Psoas muscle (tissue), 8 donors: Measurements from ENCODE around the gene STXBP5. TPM values are rescaled to one million over a fixed set of nuclear protein-coding genes. Genes with fewer than 3 reads are reported as not detected.

Experiments
- ATAC-seq, 4 donors: fragments of 200-7000 bp; cut with Tn5 transposase; one replicate each; pipeline ENCODE4 v1.9.1; 2020; ENCODE audit warnings: moderate library complexity in 3 of 4, mild to moderate bottlenecking in 2 of 4
- DNase-seq, 2 donors: peaks; one replicate each; pipeline ENCODE4 v3.0.0-alpha.2; 2020
- H3K27ac ChIP-seq: fragments of 200-600 bp; one replicate; pipeline ENCODE4 v1.8.0; 2022
- H3K27me3 ChIP-seq, 3 donors: fragments of 200-600 bp in 1 of 3; one replicate each; pipeline versions ENCODE4 v1.6.1 to v1.8.0; 2013 to 2022; ENCODE audit warnings: low read length in 2 of 3, mild to moderate bottlenecking in 2 of 3, moderate library complexity in 1 of 3; ENCODE audit not compliant: insufficient read depth in 3 of 3
- H3K36me3 ChIP-seq, 2 donors: fragments of 200-600 bp in 1 of 2; one replicate each; pipeline versions ENCODE4 v1.6.1 to v1.8.0; 2013 to 2022; ENCODE audit warnings: low read depth in 1 of 2, mild to moderate bottlenecking in 1 of 2, moderate library complexity in 1 of 2; ENCODE audit not compliant: insufficient read depth in 1 of 2
- H3K4me1 ChIP-seq: fragments of 200-600 bp; one replicate; pipeline ENCODE4 v1.8.0; 2022
- H3K4me3 ChIP-seq: fragments of 200-600 bp; one replicate; pipeline ENCODE4 v1.8.0; 2022; ENCODE audit warnings: mild to moderate bottlenecking
- H3K9me3 ChIP-seq: fragments of 200-600 bp; one replicate; pipeline ENCODE4 v1.8.0; 2022
- CTCF ChIP-seq: fragments of 200-600 bp; IDR thresholded peaks from one replicate; pipeline ENCODE4 v1.8.0; 2022; ENCODE audit warnings: antibody characterized with exemption
- WGBS, 3 donors: extraction: QIAGEN DNeasy Blood & Tissue Kit; methylation state at CpG; one replicate each; pipeline versions ENCODE4 v1.1.6 to v1.1.7; 2013; 5-methylcytosine and 5-hydroxymethylcytosine counted together
- intact Hi-C, 2 donors: fragments of 100-400 bp; cut with DNase I; formaldehyde crosslinking; loops; one replicate each; pipeline versions ENCODE4 v1.11.0 to v1.14.2; 2022
- polyA plus RNA-seq, 3 donors: library from polyadenylated mRNA; stranded (reverse); fragments of 200-250 nt; gene quantifications; one replicate each; pipeline ENCODE4 v1.2.3, GENCODE V29; 2013
- total RNA-seq, 4 donors: library from RNA; stranded (reverse); fragmentation: NEBNext Ultra II Directional in 2 of 4; extraction: Animal tissue kit (Norgen Biotek cat#: 25700) in 2 of 4; gene quantifications; one replicate each; pipeline versions ENCODE4 v1.2.1 to v1.2.4, GENCODE V29; 2021 to 2023
- donor health status: healthy with polysubstance abuse.
- donor health status: DM: no; HTN: no; CAD: no; lungs with moderate emphysema.
- donor health status: Bipolar disorder and iron deficiency.
- donor health status: healthy.
- donor health status: DM: yes; HTN: yes; CAD: no.
- donor health status: DM: no; HTN: no; CAD: no.
- donor health status: DM: no; HTN: no; CAD: no.
- donor health status: DM: yes; HTN: yes; CAD: no.

The STXBP5 gene
- total and polyA plus RNA-seq, 7 donors = 4.1 to 20.0 (median 18.7) TPM

DNA sequence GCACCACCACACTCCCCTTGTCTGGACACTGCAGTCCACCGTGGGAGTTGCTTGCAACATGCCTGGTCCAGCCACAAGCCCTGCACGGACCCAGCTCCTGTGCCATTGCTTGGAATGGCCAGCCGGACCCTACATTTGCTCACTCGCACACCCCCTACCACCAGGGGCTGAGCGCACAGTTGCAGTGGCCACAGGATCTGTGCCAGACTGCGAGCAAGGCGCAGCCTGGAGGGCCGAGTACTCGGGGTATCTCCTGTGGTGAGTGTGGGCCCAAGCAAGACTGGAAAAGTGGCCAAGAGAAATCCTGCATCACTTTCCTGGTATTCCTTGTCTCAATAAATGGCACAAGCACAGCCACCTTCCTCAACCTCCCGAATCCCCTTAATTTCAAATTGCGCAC lies 218.9 kb downstream of the STXBP5 start:
- H3K9me3 ChIP-seq = no peaks in the 10 kb centered on the region
- H3K27ac ChIP-seq = no peak overlapping the region
- no peaks in the 10 kb centered on the region for H3K4me1 ChIP-seq
- no peak for DNase-seq
- no peaks in the 10 kb centered on the region for H3K27me3 ChIP-seq
- 95 to 96% (median 95%) methylated on average over 11 of the region's 11 CpGs for WGBS, 3 donors
- no peaks in the 10 kb centered on the region for H3K36me3 ChIP-seq
- ATAC-seq = no peak
- no peak for TF ChIP-seq CTCF
- H3K4me3 ChIP-seq = no peak overlapping the region
- intact Hi-C loops = no loop called here

- TF ChIP-seq CTCF = no peak
- Histone ChIP-seq H3K4me3 (no peak overlapping the region), H3K27ac (no peak overlapping the region), H3K4me1 (no peaks in the 10 kb centered on the region), H3K9me3 (no peaks in the 10 kb centered on the region), H3K27me3 (no peaks in the 10 kb centered on the region), H3K36me3 (no peaks in the 10 kb centered on the region)
- ATAC-seq (no peak), DNase-seq (no peak)
- 57 to 60% (median 59%) methylated on average over 3 of the region's 3 CpGs for WGBS, 3 donors
- intact Hi-C loops = no loop called here
These were observed 225.6 kb downstream of the STXBP5 start for GRCh38 chr6:147429794-147430193.

- DNase-seq (no peak), ATAC-seq (no peak)
- no peaks in the 10 kb centered on the region for H3K9me3 ChIP-seq
- 87 to 96% (median 94%) methylated on average over 2 of the region's 2 CpGs for WGBS, 3 donors
- no peaks in the 10 kb centered on the region for H3K36me3 ChIP-seq
- H3K27ac ChIP-seq = no peak overlapping the region
- no peaks in the 10 kb centered on the region for H3K27me3 ChIP-seq
- H3K4me3 ChIP-seq = no peak overlapping the region
- TF ChIP-seq CTCF = no peak
- intact Hi-C loops = no loop called here
- no peaks in the 10 kb centered on the region for H3K4me1 ChIP-seq
These were observed 226.6 kb downstream of the STXBP5 start for GRCh38 chr6:147430811-147431210.

- H3K4me1 ChIP-seq = no peaks in the 10 kb centered on the region
- 78 to 87% (median 85%) methylated on average over 4 of the region's 4 CpGs for WGBS, 3 donors
- H3K27me3 ChIP-seq = no peaks in the 10 kb centered on the region
- H3K9me3 ChIP-seq = no peaks in the 10 kb centered on the region
- intact Hi-C loops = no loop called here
- ATAC-seq = no peak
- no peak for TF ChIP-seq CTCF
- H3K27ac ChIP-seq = no peak overlapping the region
- no peak for DNase-seq
- H3K4me3 ChIP-seq = no peak overlapping the region
- no peaks in the 10 kb centered on the region for H3K36me3 ChIP-seq
These were observed 229.9 kb downstream of the STXBP5 start for GRCh38 chr6:147434076-147434475.

- Histone ChIP-seq H3K9me3 (no peaks in the 10 kb centered on the region), H3K4me3 (no peak overlapping the region), H3K27me3 (no peaks in the 10 kb centered on the region), H3K27ac (no peak overlapping the region), H3K36me3 (no peaks in the 10 kb centered on the region), H3K4me1 (no peaks in the 10 kb centered on the region)
- DNase-seq (no peak), ATAC-seq (no peak)
- WGBS, 3 donors = 20 to 31% (median 22%) methylated on average over 4 of the region's 4 CpGs
- intact Hi-C loops = no loop called here
- no peak for TF ChIP-seq CTCF
These were observed 230.3 kb downstream of the STXBP5 start for GRCh38 chr6:147434516-147434915.
